Measurements from ENCODE around the gene FBXL12. TPM values are rescaled to one million over a fixed set of nuclear protein-coding genes. Genes with fewer than 3 reads are reported as not detected.

FBXL12 gene
- total RNA-seq, result 7.6 and 9.4 TPM in 2 replicates

GRCh38 chr19:9818734-9819595, at the start of gene FBXL12:
FBXL12 (minus strand) TSS chr19:9819079; CDS start chr19:9818813, 266 bp downstream.

GRCh38 chr19:9834726-9835506, 16.0 kb upstream of the FBXL12 start, which contains the start of gene PIN1:
PIN1 (plus strand) TSS chr19:9835318; CDS start chr19:9835345, 27 bp downstream.

GRCh38 chr19:9827289-9828238, 8.7 kb upstream of the FBXL12 start, which contains the start of gene UBL5:
UBL5 (plus strand) TSS chr19:9827918; CDS start chr19:9828338, 420 bp downstream.

GRCh38 chr19:9768175-9769112, 50.4 kb downstream of the FBXL12 start, which contains the start of gene ZNF846:
ZNF846 (minus strand) TSS chr19:9768738; CDS start chr19:9764950, 3,788 bp downstream.

Other genes starting within 250 kb of the FBXL12 start
- gene ZNF121, start 234.6 kb downstream of the FBXL12 start, total RNA-seq, result 17.0 and 39.1 TPM in 2 replicates
- 20.2 and 51.4 TPM in 2 replicates for gene ZNF561, start 197.8 kb downstream of the FBXL12 start, total RNA-seq
- gene ZNF562, start 144.0 kb downstream of the FBXL12 start, total RNA-seq, result 12.8 and 30.5 TPM in 2 replicates
- 5.0 and 7.2 TPM in 2 replicates for gene ZNF846, start 50.3 kb downstream of the FBXL12 start, total RNA-seq
- 180 and 305 TPM in 2 replicates for gene UBL5, start 8.8 kb upstream of the FBXL12 start, total RNA-seq
- gene PIN1, start 16.2 kb upstream of the FBXL12 start, total RNA-seq, result 101 and 123 TPM in 2 replicates
- gene OLFM2, start 117.4 kb upstream of the FBXL12 start, total RNA-seq, result 1.6 and 2.6 TPM in 2 replicates
- gene COL5A3, start 191.4 kb upstream of the FBXL12 start, total RNA-seq, result 0.19 and 1.8 TPM in 2 replicates
- not detected in 2 replicates for gene RDH8, start 194.4 kb upstream of the FBXL12 start, total RNA-seq

All from bladder microvascular endothelial cell (primary cell).